Glomerular endothelial cell (primary cell): Measurements from ENCODE around the gene SF3B4. TPM values are rescaled to one million over a fixed set of nuclear protein-coding genes. Genes with fewer than 3 reads are reported as not detected.

Source experiments
- DNase-seq: peaks from one replicate; pipeline ENCODE4 v3.0.0-alpha.2; 2011; ENCODE audit warnings: low read depth, low spot score; ENCODE audit errors: extremely low read depth
- total RNA-seq: library from RNA; depleted of rRNA; stranded (reverse); fragments of >200 nt; gene quantifications from 2 replicates; pipeline ENCODE4 v1.2.3, GENCODE V29; 2015

The SF3B4 gene
- total RNA-seq, 1 donor from 2014 or later, result 20.0 TPM

DNA sequence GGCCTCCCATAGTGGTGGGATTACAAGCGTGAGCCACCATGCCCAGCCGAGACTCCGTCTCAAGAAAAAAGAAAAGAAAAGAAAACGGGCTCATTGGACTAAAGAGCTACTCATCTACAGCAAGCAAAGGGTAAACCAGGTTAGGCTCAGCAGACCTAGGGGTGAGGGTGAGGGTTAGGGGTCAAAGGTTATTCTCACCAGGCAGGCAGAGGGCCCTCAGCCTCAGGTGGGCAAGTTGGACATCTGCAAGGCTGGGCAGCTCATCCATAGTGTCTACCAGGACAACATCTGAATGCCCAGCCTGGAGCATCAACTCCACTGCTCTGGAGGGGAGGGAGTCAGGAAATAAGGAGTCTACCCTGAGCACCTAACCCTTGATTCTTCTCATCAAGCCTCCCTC lies 5.6 kb upstream of the SF3B4 start:
- no peak for DNase-seq

DNA sequence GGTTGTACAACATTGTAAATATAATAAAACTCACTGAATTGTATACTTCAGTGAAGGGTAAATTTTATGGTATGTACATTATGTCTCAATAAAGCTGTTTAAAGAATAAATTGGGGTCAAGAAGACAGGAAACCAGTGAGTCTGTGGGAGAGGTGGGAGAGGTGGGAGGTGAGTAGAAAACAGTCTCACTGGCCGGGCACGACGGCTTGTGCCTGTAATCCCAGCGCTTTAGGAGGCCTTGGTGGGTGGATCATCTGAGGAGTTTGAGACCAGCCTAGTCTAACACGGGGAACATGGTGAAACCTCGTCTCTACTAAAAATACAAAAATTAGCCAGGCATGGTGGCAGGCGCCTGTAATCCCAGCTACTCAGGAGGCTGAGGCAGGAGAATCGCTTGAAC lies 4.9 kb upstream of the SF3B4 start:
- no peak for DNase-seq

DNA sequence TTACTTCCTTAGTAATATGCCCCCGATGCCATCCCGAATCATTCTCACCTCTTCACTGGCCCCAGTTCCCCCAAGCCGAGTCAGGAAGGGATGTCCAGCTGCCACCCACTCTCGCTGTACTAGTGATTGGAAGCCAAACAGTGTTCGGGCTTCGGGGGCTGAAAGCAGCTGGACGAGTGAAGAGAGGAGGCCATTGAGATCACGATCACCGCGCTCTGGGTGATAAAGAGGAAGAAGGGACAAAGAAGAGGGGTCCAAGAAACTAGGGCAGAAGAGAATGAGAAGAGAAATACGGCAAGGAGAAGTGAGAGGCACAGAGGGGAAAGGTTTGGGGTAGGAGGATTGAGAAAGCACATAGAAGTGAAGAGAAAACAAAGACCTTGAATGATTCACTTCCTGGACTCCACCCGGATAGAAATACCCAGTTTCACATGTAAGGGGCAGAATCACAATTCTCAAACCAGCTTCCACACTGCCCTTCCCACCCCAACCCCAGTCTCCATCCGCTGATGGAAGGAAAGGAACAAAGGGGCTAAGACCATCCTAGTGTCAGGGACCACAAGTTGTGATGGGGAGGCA lies 3.7 kb upstream of the SF3B4 start:
- DNase-seq, result no peak

DNA sequence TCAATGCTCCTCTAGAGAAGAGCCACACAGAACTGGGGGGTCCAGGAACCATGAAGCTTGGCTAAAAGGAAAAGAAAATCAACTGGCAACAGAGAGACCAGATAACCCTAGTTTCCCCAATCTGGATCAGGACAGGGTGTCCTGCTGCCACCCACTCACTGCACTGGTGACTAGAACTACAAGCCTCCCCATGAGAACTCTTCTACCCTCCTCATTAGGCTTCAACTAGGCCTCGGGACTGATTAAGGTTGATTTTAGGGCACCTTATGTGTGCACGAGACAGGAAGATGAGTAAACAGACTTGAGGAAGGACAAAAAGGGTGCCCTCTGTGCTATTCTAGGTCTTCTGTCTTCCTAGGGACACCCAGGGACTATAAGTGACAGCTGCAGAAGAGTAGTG lies 2.3 kb upstream of the SF3B4 start:
- no peak for DNase-seq

DNA sequence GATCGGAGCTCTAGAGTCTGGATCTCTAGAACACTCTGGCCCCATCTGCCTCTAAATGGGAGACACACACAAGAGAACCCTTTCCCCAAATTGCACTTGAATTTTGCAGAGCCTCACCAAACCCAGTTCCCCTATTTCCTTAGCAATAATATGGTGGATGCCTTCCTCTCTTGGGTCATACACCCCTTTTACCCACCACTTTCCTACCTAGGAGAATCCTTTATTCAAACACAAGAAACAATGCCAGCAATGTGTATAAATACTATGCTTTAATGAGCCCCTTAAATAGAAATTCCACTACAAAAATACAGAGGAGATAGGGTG lies 760 bp upstream of the SF3B4 start:
- DNase-seq, result no peak

DNA sequence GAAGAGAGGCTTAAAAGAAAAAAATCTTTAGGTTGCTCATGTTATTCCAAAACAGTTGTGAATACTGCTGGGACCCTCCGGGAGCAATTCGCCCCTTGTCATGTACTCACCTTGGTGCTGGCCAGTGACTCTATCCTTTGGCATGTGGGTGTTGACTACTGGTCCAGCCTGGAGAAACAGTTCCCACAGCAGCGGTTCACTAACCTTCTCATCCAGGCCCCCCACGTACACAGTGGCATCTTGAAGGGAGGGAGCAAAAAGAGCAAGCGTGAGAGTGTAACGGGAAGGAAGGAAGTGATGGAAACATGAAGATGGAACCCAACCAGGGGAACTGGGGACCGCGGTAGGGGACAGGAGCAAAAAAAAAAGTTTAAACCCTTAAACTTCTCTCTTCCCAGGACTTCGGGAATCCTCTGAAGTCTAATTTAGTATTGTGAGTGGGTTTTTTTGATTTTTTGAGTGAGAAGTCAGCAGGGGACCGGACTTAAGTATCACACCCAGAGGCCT lies 494 bp downstream of the SF3B4 start:
- DNase-seq, result no peak

DNA sequence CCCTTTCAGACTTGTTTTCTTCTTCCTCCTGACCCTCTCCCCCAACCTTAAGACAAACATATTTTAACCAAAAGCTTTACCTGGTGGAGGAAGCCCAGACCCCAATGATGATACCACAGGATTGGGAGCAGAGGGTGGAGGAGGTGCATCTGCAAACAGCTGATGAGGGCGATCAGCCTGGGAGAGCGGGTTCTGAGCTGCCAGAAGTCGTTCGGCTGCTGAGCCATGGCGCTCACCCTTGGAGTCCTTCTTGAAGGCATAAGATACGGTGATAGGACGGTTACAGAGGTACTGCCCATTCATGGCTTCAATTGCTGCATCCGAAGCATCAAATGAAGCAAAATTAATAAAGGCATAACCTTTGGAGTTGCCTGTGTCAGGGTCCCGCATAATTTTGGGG lies 1.3 kb downstream of the SF3B4 start:
- DNase-seq, result no peak

DNA sequence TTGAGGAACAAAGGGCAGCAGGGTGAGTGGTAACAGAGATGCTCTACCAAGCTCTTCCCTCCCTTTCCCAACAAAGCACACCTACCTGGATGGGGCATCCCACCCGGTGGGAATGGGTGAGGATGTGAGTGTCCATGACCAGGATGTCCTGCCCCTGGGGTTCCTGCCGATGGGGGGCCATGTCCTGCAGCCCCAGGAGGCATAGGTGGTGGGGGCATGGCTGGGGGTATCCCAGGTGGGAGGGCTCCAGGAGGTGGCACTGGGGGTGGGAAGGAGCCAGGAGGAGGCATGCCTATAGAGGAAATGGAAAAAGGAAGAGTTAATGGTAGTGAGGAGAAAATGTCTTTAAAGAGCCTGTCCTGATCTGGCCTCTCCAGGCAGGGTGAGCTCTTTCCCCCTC lies 1.9 kb downstream of the SF3B4 start:
- DNase-seq, result no peak

DNA sequence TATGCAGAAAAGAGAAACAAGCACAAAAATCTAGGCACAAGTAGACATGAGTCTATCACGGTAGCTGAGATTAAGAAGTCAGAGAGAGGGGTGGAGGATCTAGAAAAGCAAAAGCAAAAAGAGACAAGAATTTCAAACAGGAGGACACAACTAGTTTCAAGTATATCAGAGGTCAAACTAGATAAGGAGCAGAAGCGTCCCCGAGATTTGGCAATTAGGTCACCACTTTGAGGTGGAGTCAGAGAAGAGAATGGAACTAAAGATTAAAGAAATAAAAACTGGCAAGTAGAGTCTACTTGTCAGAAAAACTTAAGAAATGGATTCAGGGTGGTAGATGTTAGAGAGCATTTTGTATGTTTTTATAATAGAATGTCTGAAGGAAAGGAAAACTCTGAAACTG lies 2.3 kb downstream of the SF3B4 start:
- DNase-seq, result no peak

DNA sequence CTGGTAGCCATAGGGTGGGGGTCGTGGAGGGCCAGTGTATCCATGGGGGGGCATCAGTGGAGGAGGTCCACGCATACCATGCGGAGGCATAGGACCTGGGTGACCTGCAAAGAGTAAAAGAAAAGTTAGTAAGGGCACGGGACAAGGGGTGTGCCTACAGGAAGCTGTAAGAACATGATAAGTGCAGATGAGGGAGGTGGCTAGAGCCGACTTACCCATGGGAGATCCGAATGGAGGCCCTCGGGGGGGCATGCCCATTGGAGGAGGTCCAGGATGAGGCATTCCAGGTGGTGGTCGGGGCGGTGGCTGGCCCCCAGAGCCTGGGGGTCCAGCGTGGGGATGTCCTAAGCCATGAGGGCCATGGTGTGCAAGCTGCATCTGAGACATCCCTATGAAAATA lies 4.0 kb downstream of the SF3B4 start:
- DNase-seq, result no peak

DNA sequence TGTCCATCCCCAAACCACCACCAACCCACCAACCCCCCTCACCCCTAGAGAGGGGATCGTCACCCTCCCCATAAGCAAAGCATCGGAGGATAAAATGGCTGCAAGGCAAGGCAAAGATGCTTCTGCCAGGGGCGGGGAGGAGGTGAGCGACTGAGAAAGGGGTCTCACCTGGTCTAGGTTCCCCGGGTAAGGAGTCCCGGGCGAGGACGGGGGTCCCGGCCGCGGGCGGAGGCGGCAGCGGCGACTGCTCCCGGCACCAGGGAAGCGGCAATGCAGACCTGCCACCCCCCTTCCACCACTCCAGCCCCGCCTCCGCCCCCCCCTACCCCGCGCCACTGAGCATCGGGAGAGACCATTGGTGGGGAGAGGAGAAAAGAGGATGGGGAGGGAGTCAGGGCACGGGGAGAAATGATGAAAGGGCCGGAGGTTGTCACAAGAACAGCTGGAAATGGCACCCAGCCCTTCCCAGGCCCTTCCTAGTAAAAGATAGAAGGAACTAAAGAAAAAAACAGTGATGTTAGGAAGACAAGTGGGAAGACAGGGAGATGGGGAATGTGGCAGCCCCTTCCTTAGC lies 9.9 kb downstream of the SF3B4 start, which contains the start of gene SV2A:
SV2A (minus strand) TSS at position 274 of the 574 bp plus-strand sequence. CDS start 4,004 bp downstream, outside the sequence.
- no peak for DNase-seq

DNA sequence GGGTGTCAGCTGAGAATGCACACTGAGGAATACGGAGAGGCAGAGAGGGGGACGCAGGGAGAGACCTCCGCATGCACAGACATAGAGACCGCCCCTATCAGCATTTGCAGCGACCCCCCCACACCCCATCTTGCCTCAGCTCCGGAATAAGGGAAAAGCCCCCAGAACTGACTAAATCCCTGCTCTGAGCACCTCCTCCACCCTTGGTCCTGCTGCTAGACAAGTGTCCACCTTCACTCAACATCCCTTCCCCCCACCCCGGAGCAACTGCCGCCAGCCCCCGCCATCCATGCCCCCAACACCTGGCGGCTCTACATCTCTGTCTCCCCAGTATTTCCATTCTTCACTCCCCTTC lies 10.7 kb downstream of the SF3B4 start:
- no peak for DNase-seq

DNA sequence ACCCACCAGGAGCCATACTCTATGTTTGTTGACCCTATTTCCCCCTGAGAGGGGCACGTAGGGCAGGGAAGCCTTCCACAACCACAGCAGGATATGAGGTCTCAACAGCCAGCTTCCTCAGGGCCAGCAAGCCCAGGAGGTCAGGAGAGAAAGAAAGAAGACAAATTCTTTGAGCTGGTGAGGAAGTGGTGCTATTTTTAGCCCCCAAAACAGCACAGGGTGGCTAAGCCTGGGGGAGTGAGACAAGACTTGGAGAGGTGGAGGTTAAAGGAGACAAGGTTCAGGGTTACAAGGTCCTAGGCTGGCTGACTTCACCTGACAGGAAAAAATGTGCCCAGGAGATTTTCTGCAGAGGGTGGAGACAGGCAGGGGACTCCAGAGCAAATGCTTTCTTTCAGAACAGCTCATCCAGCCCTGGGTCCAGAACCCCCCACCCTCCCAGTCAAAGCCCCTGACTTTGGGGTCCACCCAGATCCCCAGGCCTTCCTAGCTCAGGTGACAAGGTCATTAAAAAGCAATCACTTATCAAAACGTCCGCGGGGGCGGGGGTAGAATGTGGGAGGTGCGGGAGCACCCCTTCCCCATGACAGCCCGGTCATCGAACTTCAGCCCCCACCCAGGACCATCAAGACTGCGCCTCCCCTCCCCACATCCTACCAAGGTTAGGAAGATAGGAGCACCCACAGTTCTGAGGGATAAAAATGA lies 11.3 kb downstream of the SF3B4 start:
- DNase-seq, result no peak

DNA sequence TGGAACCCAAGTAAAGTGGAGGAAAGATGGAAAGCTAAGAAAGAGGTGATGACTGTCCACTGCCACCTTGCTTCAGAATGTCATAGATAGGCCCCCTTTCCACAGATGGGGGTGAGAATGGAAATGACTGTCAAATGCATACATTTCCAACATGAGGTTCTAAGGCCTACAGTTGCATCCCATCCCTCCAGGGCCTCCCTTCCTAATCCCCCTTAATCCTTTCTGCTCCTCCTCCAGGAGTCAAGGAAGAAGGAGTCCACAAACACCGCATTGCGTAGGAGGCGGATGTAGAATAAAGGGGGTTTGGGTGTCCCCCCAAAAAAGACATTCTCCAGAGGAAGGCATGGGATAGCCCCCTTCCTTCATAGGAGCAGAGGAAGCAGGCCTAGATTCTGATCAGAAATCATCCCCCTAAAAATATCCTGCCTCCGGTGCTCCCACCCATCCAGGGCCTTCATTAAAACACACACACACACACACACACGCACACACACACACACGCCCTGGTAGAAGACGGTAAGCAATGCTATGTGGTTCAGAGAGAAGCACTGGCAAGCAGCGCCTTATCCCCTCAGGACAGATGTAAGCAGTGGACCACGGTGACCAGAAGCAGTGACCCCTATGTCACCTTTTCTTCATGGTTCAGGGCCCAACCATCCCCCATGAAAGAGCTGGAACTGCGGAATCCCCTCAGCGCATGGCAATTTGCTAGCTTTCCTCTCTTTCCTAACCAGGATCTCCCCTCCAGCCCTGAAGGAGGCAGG lies 12.0 kb downstream of the SF3B4 start:
- no peak for DNase-seq

DNA sequence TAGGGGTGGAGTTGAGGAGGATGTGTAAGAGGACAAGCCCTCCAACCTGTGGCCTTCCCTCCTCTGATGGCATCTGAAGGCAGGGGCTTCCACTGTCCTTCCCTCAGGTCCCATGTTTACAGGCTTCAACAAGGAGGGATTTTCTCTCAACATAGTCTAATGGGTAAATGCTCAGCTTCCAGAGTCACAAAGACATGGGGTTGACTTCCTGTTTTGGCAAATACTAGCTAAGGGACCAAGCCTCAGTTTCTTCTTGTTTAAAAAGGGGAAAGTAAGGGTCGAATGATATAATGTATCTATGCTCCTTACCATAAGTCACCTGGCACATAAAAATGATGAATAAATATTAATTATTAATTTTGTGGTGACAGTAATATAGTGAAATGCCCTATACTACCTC lies 13.1 kb downstream of the SF3B4 start:
- no peak for DNase-seq

DNA sequence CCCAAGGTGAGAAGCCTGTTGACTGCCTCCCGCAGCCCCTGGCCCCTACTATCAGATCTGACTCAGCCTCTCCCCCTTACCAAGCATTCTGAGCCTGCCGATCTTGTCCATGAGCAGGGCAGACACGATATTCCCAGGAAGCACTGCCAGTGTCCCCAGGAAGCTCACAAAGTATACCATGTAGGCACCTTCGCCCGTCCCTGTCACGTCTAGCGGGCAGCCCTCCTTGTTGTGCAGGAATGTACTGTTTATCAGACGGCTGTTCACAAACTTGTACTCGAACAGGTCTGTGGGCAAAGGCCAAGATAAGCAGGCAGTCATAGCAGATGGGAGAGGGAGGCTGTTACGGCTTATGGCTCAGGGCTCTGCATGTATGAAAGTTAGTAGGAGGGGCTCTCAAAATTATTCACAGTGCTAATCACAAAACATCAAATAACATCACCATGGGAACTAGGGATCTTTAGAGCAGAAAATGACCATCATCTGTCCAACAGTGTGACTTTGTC lies 21.0 kb downstream of the SF3B4 start:
- no peak for DNase-seq

DNA sequence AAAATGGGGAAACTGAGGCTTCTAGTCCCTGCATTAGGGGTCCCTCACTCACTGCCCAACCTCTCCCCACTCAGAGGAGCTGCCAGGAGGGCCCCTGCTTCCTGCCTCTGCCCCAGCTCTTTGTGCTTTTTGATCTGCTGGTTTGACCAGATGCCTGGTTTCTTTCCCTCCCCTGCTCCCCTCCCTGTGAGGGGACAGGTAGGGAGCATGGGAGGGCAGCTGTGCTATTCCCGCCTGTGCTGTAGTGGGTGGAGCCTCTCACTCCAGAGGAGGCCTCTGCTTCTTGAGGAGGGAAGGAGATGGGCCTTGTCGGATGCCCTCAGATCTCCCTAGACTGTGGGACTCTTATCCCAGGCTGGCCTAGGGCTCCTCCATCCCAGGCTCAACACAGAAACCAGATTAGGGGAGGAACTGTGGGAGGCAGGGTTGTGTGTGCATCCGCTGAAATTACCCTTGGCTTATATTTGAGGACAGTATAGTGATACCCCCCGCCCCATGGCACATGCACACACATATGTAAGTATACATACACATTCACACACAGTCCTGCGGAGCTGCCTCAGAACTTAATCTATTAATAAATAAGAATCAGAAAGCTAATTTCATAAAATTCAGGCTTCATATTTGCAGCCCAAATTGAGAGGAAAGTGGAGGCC lies 23.6 kb downstream of the SF3B4 start:
- DNase-seq, result no peak

DNA sequence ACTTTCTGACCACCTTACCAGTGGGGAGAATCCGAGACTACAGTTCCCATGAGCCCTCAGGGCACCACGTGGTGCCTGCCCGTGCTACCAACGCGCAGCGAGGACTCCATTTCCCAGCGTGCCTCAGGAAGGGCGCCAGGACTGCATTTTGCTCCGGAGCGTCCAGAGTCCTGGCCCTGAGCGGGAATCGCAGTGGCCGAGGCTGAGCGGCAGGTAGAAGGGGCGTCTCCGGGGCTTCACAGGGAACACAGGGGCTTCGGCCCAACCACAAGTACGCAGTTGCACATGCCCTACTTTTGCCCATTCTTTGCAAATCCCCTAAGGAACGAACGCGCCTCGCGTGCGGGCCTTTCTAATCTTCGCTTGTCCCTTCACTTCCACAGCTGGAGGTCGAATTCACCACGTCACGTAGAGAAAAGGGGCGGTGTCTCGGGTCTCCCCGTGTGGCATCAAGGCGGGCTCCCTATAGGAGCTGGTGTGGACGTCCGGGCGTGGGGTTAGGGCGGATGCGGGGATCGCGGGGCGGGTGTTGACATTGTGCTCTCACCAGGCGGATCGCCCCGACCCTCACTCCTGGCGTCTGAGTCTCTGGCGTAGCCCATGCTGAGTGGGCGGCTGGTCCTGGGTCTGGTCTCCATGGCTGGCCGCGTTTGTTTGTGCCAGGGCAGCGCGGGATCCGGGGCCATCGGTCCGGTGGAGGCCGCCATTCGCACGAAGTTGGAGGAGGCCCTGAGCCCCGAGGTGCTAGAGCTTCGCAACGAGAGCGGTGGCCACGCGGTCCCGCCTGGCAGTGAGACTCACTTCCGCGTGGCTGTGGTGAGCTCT lies 27.9 kb downstream of the SF3B4 start, which contains the start of gene BOLA1:
BOLA1 (plus strand) TSS at position 109 of the 825 bp plus-strand sequence; CDS start at position 601, 492 bp downstream.
- DNase-seq, result peak; percentile 64

DNA sequence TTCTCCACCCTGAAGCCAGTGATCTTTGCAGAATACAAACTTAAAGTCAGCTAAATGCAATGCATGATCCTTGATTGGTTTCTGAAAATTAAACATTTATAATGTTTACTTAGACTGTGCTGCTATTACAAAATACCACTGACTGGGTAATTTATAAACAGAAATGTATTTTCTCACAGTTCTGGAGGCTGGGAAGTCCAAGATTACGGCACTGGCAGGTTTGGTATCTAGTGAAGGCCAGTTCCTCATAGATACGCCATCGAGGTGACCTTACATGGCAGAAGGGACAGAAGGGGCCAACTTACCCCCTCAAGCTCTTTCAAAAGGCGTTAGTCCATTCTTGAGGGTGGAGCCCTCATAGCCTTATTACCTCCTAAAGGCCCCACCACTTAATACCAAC lies 31.0 kb downstream of the SF3B4 start:
- no peak for DNase-seq

DNA sequence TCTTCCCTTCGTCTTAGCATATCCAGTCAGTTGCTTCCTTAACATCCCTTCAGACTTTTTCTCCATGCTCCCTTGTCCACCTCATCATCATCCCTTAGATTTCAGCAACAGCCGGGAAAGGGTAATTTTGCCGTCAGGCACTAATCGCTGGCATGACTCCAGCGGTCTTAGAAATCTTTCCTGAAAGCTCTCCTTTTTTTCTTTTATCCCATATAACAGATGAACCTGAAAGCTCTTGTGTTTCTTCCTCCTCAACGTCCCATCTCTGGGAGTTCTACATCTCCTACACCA lies 38.7 kb downstream of the SF3B4 start:
- no peak for DNase-seq
